Cerebellar nuclear complex (tissue), 1 donor: ENCODE measurements around the gene POU5F1.

Experiments
- DNase-seq, 2 experiments: peaks; one replicate each; lab custom pipeline; 2025; lab: John Stamatoyannopoulos, UW

Gene POU5F1

DNA sequence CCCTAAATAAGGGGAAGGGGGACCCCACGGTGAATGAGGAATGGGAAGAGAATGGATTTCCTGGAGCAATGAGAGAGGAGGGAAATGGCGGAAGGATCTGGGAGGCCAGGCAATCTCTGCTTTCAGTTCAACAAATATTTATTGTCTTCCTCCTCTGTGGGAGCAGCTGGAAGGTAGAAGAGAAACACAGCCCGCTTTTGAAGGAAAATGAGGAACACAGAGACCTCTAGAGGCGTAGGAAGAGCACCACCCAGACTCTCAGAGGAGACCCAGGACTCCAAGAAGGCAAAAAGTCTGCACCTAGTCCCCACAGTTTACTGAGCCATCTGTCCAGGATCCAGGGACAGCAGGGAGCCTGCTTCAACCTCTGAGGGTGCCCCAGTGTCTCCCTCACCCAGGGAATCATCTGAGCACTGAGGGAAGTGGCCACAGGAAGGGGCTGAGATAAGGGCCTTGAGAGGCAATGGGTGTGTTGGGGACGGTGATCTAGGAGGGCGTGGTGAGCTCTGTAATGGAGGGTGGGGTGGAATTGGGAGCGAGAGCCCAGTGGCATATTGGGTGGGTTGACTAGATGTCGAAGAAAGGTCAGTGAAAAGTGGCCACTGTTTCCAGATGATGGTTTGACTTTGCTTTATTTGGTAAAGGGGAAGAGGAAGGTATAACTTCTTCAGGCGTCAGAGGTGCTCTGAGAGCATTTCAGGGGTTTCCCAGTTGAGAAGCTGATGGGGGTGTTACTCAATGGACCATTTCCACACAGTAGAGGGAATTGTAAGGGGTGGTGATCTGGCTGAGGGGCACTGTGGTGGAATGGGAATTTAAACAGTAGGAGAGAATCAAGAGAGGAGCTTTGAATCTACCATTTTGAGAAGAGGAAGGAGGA is 55.3 kb downstream of the POU5F1 start:
- no peak for DNase-seq

GRCh38 chr6:31114541-31114878 is 56.0 kb downstream of the POU5F1 start, which contains the start of gene PSORS1C1:
TSS of gene PSORS1C1 (plus strand) at chr6:31114800. CDS start at chr6:31129633, 14,833 bp downstream.
- DNase-seq: no peak
